GM12891 (cell line): ENCODE results near the gene SETD1B.

ENCODE experiments used
- POLR2A ChIP-seq: IDR thresholded peaks from 2 replicates; pipeline ENCODE4 v1.6.1; 2011; ENCODE audit warnings: low read depth, low read length, control low read depth
- POLR2AphosphoS5 ChIP-seq: IDR thresholded peaks from 2 replicates; pipeline ENCODE4 v1.6.1; 2011; ENCODE audit warnings: low read depth, low read length, control low read depth
- POU2F2 ChIP-seq: IDR thresholded peaks from 2 replicates; pipeline ENCODE4 v1.6.1; 2011; ENCODE audit warnings: low read depth, mild to moderate bottlenecking, control low read depth, low read length, moderate library complexity
- TAF1 ChIP-seq: IDR thresholded peaks from 2 replicates; pipeline ENCODE4 v1.6.1; 2011; ENCODE audit warnings: low read depth, low read length, control low read depth

DNA sequence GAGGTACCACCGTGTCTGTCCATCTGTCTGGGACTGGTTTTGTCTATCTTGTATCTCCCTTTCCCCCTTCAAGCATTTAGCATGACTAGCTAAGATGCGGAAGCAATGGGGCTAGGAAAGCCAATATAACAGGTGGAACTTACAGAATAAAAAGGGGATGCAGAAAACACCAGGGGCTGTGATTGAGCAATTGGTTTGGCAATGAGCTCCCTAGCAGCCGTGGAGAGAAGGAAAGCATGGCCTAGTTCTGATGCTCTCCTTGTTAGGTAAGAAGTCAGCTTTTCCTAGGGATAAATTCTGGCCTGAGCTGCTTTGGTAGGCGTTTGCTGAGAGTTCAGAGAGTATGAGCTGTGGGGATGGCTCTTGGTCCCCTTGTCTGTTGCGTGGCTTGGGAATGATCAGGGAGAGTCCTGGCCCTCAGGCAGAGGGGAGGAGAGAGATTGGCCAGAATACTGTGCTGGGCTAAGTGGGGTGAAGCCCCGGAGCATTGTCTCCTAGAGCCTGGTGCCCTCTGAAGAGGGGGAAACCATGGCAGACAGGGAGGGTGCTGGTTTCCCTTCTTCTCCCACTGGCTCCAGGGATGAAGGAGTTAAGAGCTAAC, 7.1 kb downstream of the SETD1B start:
- no peak for TF ChIP-seq POLR2A
- no peak for TF ChIP-seq POU2F2
- TF ChIP-seq POLR2AphosphoS5, result no peak
- TF ChIP-seq TAF1, result no peak
